Activated T-cell treated with anti-CD3 and anti-CD28 coated beads for 4 hours (primary cell): Measurements from ENCODE around the gene CALY.

Experiments
- DNase-seq: peaks from one replicate; pipeline ENCODE4 v3.0.0-alpha.2; 2020

Gene CALY

DNA sequence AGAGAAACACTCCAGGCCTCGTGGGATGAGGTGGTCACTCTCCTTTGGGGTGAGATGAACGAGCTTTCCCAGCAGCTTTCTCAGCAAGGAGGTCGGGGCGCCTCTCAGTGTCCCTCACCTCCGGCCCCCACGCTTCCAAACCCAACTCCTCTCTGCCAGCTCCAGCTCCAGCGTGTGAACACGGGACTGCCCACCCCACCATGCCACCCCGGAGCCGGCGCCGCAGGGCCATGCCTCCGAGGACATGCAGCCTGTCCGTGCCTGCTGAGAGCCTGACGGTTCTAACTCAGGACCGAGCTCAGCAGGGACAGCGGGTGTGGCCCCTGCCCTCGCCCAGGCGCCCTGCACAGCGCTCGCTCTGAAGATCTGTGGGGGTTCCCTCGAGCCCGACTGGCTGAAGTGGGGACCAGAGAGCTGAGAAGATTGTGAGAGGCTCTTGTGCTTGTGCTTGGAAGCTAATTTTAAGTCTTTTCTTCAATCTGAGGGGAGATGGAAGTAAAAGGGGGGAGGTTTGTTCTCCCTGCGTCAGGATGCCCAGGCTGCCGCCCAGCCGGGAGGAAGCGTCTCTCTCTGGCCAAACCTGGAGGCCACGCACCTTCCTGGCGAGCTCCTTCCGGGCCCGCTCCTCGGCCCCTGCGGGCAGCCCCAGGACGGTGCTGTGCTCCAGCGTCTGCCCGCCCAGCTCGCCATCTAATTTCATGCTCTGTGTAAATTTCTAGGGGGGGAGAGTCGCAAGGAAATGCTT lies 54.9 kb downstream of the CALY start:
- DNase-seq, result no peak

- DNase-seq, result no peak
These were observed 55.6 kb downstream of the CALY start for GRCh38 chr10:133281084-133281483.

- no peak for DNase-seq
These were observed 56.2 kb downstream of the CALY start for GRCh38 chr10:133280391-133281059.

DNA sequence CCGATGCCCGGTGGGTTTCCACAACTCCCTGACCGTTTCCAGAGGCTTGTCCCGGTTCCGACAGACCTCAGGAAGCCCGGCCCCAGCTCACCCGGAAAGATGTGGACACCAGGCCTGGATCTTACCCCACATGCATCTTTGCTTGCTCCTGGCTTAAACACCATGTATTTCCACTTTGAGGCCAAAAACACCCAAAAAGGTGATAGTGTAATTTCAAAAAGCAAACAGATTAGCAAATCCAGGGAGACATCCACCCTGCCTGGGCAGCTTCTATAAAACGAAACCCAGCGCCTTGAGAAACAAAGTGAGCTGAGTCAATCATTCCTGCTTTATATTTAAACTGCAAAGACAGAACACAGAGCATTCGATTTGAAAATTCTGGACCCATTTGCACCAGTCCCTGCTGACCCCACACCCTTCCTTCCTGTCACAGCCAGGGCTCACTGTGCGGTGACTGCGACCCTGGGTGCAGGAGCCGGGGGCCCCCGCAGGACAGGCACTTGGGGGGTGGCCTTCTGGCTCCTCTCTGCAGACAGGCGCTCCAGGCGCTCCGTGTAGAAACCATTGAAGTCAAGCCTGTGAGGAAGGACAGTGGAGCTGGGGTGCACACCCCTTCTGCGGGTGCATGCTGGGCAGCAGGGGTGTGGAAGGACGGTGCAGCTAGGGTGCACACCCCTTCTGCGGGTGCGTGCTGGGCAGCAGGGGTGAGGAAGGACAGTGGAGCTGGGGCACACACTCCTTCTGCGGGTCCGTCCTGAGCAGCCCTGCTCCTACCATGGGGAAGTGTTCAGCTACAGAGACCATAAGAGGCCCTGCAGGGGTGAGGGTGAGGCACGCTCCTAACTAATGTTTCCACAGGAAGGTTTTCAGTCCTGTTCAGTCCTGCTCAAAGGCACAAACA lies 57.1 kb downstream of the CALY start:
- no peak for DNase-seq

DNA sequence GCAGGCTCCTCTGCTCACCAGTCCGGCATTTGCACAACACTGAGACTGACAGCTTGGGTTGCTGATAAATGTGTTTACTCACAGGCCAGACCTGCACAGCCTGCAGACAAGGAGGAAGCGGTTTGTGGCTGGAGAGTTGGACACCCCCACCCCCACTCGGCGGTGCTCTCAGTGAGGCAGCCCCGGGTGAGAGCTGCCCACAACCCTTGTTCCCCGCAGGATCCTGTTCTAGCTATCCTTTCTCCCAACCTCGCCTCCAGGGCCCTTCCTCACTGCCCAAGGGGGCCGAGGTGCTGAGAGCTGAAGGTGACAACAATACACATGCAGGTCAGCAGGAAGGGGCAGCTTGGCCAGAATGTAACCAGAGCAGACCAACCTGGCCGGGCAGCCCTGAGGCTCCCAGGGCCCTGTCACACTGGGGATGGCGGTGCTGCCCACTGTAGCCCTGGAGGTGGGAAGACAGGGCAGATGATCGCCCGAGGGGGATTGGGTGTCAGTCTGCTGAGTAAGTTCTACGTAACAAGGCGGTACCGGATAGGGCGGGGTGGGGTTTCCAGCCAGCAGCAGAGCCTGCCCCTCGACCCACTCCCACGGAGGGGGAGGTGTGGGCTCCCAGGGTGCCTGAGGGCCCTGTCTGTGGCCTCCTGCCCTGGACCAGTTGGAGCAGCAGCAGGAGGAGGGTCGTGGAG lies 58.0 kb downstream of the CALY start:
- no peak for DNase-seq

GRCh38 chr10:133277993-133278576 lies 58.6 kb downstream of the CALY start:
- DNase-seq, result no peak

DNA sequence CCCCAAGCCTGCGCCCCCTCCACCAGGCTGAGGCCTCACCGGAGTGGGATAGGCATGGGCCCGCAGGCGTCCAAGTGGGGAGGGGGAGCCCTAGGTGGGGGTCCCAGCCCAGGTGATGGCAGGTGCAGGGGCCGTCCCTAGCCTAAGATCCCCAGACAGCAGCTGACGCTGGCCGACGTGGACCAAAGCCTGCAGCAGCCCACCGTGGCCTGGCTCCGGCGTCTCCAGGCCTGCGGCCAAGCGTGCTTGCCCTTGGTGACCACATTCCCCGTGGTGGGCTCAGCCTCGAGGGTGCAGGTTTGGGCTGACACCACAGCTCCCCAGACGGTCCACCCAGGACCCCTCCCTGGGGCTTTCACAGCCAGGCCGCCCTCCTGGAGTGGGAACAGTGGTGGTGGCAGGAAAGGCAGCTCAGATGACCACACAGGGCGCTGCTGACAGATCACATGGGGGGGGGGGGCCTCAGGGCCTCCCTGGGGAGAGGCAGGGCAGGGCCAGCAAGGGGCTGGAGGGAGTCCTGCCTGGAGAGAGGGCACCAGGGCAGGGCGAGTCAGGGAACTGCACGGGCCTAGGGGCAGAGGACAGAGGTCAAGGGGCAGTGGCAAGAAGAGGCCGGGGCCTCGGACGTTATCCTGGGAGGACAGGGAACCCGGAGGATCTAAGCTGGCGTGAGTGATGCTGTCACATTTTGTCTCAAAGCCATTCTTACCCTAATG lies 59.3 kb downstream of the CALY start:
- DNase-seq, result no peak

DNA sequence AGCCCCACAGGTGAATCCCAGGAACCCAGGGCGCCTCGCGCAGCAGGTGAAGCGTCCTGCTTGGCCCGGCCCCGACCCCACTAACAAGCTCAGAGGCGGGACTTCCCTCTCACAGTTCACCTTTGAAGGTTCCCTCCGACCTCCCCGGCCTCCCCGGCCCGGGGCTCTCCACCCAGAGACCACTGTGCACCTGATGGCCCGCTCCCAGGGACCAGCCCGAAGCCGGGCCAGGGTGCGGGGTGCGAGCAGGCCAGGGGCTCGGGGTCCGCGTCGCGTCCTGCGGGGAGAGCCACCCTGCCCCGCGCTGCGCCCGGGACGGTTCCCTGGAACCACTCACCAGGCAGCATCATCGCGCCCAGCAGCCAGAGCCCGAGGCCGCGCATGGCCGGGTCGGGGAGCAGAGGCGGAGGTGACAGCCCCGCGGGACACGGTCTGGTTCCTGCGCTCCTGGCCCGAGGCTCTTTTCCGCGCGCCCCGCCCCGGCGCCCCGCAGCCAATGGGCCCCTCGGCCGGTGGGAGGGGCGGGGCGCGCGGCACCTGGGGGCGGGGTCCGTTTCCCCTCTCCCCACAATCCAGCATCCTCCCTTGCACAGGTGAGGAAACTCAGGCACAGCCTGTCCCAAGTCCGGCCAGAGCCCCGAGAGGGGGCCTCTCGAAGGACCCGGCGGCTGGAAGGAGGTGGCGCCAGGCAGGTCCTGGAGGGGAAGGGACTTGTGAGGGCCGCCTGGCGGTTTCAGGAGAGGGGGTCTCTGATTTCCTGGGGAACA lies 60.1 kb downstream of the CALY start, which contains the start of gene ADAM8:
Gene ADAM8 (minus strand): TSS at position 434 of the 767 bp plus-strand sequence. CDS start 51 bp downstream, at position 383.
- peak; percentile 60 for DNase-seq

DNA sequence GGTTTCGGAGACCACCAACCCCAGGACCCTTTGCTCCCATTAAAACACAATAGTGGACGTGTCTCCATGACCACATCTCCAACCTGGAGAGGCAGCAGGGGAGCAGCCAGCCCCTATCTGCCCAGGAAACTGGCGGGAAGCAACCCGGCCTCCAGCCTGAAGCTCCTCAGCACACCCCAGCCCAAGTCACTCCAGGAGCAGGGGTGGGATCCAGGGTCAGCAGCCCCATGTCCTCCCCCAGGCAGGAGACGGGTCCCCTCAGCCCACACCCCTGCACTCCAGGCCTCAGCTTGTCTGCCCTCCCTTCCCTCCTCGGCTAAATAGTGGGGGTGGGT lies 60.6 kb downstream of the CALY start:
- DNase-seq, result no peak

GRCh38 chr10:133275684-133276092 lies 61.0 kb downstream of the CALY start:
- no peak for DNase-seq

DNA sequence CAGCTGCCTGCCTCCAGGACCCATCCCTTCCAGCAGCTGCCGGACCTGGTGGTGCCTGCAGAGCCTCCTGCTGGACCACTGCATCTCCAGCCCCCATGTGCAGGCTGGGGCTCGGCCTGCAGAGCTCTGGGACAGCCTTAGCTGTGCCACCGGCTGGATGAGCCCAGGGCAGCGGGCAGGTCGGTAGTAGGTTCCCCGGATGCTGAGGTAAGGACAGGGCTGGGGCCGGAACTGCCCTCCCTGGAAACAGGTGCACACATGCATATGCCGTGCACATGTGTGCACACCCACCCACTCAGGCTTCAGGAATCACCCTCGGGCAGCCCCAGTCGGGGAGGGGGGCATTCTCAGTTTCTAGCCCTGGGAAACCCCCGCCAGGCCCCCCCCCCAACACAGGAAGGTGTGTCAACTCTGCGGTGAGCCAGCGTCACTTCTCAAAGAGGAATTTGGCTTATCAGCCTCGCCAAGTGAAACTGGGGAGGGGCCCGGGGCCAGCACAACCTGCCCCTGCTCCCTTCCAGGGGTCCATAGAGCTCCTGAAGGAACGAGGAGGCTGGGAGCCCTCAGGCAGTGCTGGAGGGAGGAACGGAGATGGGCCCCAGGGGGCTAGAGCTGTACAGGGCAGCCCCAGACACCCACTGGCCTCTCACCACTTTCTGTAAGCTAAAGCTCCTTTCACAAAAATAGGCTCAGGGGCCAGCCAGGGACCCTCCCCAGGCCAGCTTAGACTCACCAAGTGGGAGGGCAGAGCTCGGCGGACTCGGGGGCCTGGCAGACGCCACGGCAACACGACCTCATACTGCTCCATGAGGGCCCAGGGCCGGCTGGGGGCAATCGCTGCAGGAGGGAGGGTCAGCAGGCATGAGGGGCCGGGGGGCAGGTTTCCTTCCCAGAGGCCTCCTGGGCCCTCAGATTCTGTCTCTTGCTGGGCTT lies 61.7 kb downstream of the CALY start:
- DNase-seq, result peak; percentile 77
